ENCODE measurements around the gene PRTFDC1.

Gene PRTFDC1

GRCh38 chr10:24879861-24880260, 72.5 kb downstream of the PRTFDC1 start:
- TF ChIP-seq CTCF (IDR thresholded peaks at IDR 0.05; ENCODE audit: low read depth, low read length, missing control alignments): no peak
- no peak overlapping the region for H3K4me3 ChIP-seq (ENCODE audit: low read depth, low read length)
- DNase-seq (ENCODE audit: low read depth): no peak

GRCh38 chr10:24874133-24874532, 78.3 kb downstream of the PRTFDC1 start:
- no peak for DNase-seq (ENCODE audit: low read depth)
- TF ChIP-seq CTCF (IDR thresholded peaks at IDR 0.05; ENCODE audit: low read depth, low read length, missing control alignments): no peak

GRCh38 chr10:24873281-24873683, 79.1 kb downstream of the PRTFDC1 start:
- TF ChIP-seq CTCF (IDR thresholded peaks at IDR 0.05; ENCODE audit: low read depth, low read length, missing control alignments): no peak
- no peak overlapping the region for H3K4me3 ChIP-seq (ENCODE audit: low read depth, low read length)
- no peak for DNase-seq (ENCODE audit: low read depth)

More at GRCh38 chr10:24874133-24874532, 78.3 kb downstream of the PRTFDC1 start:
- H3K4me3 ChIP-seq (ENCODE audit: low read depth, low read length): no peak overlapping the region

GRCh38 chr10:24872790-24873182, 79.6 kb downstream of the PRTFDC1 start:
- no peak for TF ChIP-seq CTCF (IDR thresholded peaks at IDR 0.05; ENCODE audit: low read depth, low read length, missing control alignments)
- H3K4me3 ChIP-seq (ENCODE audit: low read depth, low read length): no peak overlapping the region
- DNase-seq (ENCODE audit: low read depth): no peak

- TF ChIP-seq CTCF (IDR thresholded peaks at IDR 0.05; ENCODE audit: low read depth, low read length, missing control alignments): no peak
These were observed 80.2 kb downstream of the PRTFDC1 start for GRCh38 chr10:24872049-24872789.

GRCh38 chr10:24871011-24871935, 81.1 kb downstream of the PRTFDC1 start:
- H3K4me3 ChIP-seq (ENCODE audit: low read depth, low read length): no peak overlapping the region
- TF ChIP-seq CTCF (IDR thresholded peaks at IDR 0.05; ENCODE audit: low read depth, low read length, missing control alignments): no peak
- no peak for DNase-seq (ENCODE audit: low read depth)

More at GRCh38 chr10:24872049-24872789, 80.2 kb downstream of the PRTFDC1 start:
- H3K4me3 ChIP-seq (ENCODE audit: low read depth, low read length): no peak overlapping the region
- no peak for DNase-seq (ENCODE audit: low read depth)

Measured in GM12864 (cell line).